ENCODE results near the gene RBFOX2. TPM values are rescaled to one million over a fixed set of nuclear protein-coding genes. Genes with fewer than 3 reads are reported as not detected.

RBFOX2 gene
- total RNA-seq, 4 donors from 2014 or later = 103 to 139 (median 108) TPM

- H3K9me3 ChIP-seq = no peaks in the 10 kb centered on the region
- no peak for TF ChIP-seq POLR2A (IDR thresholded peaks at IDR 0.05)
- no peak for TF ChIP-seq CTCF (IDR thresholded peaks at IDR 0.05)
- 85 to 89% methylated on average over 6 of the region's 6 CpGs for WGBS, 2 donors
These were observed 123.9 kb downstream of the RBFOX2 start for GRCh38 chr22:35904752-35905151.

GRCh38 chr22:35904336-35904692, 124.3 kb downstream of the RBFOX2 start:
- DNase-seq = no peak
- no peak overlapping the region for H3K4me3 ChIP-seq (replicated peaks in 1 of 3)
- H3K27ac ChIP-seq = no peak overlapping the region
- H3K27me3 ChIP-seq = no peaks in the 10 kb centered on the region
- no peak for TF ChIP-seq POLR2A (IDR thresholded peaks at IDR 0.05)
- no peak for TF ChIP-seq CTCF (IDR thresholded peaks at IDR 0.05)
- no peaks in the 10 kb centered on the region for H3K9me3 ChIP-seq
- WGBS, 2 donors = 78 to 83% methylated on average over 2 of the region's 2 CpGs
- H3K36me3 ChIP-seq = no peaks in the 10 kb centered on the region
- intact Hi-C loops (cut with DNase I) = no loop called here
- peaks cover 10 to 31% of the 10 kb centered on the region in 2 donors for H3K4me1 ChIP-seq

More at GRCh38 chr22:35904752-35905151, 123.9 kb downstream of the RBFOX2 start:
- intact Hi-C loops (cut with DNase I) = no loop called here
- DNase-seq = no peak
- H3K4me3 ChIP-seq (replicated peaks in 1 of 3) = no peak overlapping the region
- no peaks in the 10 kb centered on the region for H3K27me3 ChIP-seq
- H3K27ac ChIP-seq = no peak overlapping the region
- H3K36me3 ChIP-seq = no peaks in the 10 kb centered on the region
- H3K4me1 ChIP-seq = peaks cover 10 to 29% of the 10 kb centered on the region in 2 donors

- peaks cover 10 to 31% of the 10 kb centered on the region in 2 donors for H3K4me1 ChIP-seq
- intact Hi-C loops (cut with DNase I) = no loop called here
- no peak overlapping the region for H3K27ac ChIP-seq
These were observed 124.9 kb downstream of the RBFOX2 start for GRCh38 chr22:35903571-35904335.

GRCh38 chr22:35900483-35901168, 128.0 kb downstream of the RBFOX2 start:
- Histone ChIP-seq H3K36me3 (no peaks in the 10 kb centered on the region), H3K27ac (no peak overlapping the region), H3K4me3 (replicated peaks in 1 of 3) (no peak overlapping the region), H3K4me1 (peaks cover 10 to 31% of the 10 kb centered on the region in 2 donors), H3K9me3 (no peaks in the 10 kb centered on the region), H3K27me3 (no peaks in the 10 kb centered on the region)
- TF ChIP-seq CTCF (IDR thresholded peaks at IDR 0.05) (no peak), POLR2A (IDR thresholded peaks at IDR 0.05) (no peak)
- intact Hi-C loops (cut with DNase I) = no loop called here
- DNase-seq = no peak
- WGBS, 2 donors = 73 to 75% methylated on average over 5 of the region's 5 CpGs

More at GRCh38 chr22:35903571-35904335, 124.9 kb downstream of the RBFOX2 start:
- Histone ChIP-seq H3K4me3 (replicated peaks in 1 of 3) (no peak overlapping the region), H3K36me3 (no peaks in the 10 kb centered on the region), H3K9me3 (no peaks in the 10 kb centered on the region), H3K27me3 (no peaks in the 10 kb centered on the region)
- 55 to 57% methylated on average over 3 of the region's 3 CpGs for WGBS, 2 donors
- TF ChIP-seq CTCF (IDR thresholded peaks at IDR 0.05) (no peak), POLR2A (IDR thresholded peaks at IDR 0.05) (no peak)
- no peak for DNase-seq

- intact Hi-C loops (cut with DNase I) = no loop called here
- Histone ChIP-seq H3K36me3 (no peaks in the 10 kb centered on the region), H3K9me3 (no peaks in the 10 kb centered on the region), H3K27ac (no peak overlapping the region), H3K4me1 (peaks cover 10 to 39% of the 10 kb centered on the region in 2 donors), H3K4me3 (replicated peaks in 1 of 3) (no peak overlapping the region), H3K27me3 (no peaks in the 10 kb centered on the region)
- DNase-seq = no peak
- TF ChIP-seq CTCF (IDR thresholded peaks at IDR 0.05) (no peak), POLR2A (IDR thresholded peaks at IDR 0.05) (no peak)
These were observed 128.9 kb downstream of the RBFOX2 start for GRCh38 chr22:35899736-35900135.
